ENCODE results near the gene KRT4. TPM values are rescaled to one million over a fixed set of nuclear protein-coding genes. Genes with fewer than 3 reads are reported as not detected.
"Not testable (repeated sequence)": the region's sequence is repeated elsewhere in the genome, so short reads cannot be mapped to it uniquely, and the experiment has no call there.

KRT4 gene
- total RNA-seq, 1 donor from 2014 or later = 77.5 TPM

DNA sequence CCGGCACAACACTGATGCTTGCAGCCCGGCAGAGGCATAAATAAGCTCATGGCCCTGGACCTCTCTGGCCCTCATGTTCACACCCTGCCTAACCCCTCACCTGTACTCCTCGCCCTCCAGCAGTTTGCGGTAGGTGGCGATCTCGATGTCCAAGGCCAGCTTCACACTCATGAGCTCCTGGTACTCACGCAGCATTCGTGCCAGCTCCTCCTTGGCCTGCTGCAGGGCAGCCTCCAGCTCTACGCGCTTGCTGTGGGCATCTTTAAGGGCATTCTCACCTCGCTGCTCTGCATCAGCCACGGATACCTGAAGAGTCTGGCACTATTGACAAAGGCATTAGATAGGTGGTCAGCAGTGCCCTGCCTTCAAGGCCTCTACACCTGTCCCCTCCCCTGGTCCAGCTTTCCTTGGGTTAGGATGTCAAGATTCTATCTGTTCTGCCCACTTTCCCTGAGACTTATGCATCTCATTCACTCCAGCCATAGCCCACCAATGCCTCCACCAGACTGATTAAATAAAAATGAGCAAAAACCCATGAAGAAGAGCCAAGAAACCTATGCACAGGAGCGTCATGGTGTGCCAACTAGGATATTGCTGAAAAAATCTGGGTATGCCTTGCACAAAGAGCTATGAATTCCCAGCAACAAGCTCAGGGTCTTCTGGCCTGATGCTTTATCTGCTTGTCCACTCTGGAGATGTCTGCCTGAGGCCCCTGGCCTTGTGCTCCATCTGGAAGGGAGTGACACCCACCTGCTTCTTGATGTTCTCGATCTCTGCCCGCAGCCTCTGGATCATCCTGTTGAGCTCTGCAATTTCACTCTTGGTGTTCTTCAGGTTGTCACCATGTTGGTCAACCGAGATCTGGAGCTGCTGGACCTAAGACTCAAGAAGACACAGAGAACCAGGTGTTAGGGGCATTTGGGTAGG, 6.1 kb downstream of the KRT4 start:
- DNase-seq (ENCODE audit: low spot score) = no peak

DNA sequence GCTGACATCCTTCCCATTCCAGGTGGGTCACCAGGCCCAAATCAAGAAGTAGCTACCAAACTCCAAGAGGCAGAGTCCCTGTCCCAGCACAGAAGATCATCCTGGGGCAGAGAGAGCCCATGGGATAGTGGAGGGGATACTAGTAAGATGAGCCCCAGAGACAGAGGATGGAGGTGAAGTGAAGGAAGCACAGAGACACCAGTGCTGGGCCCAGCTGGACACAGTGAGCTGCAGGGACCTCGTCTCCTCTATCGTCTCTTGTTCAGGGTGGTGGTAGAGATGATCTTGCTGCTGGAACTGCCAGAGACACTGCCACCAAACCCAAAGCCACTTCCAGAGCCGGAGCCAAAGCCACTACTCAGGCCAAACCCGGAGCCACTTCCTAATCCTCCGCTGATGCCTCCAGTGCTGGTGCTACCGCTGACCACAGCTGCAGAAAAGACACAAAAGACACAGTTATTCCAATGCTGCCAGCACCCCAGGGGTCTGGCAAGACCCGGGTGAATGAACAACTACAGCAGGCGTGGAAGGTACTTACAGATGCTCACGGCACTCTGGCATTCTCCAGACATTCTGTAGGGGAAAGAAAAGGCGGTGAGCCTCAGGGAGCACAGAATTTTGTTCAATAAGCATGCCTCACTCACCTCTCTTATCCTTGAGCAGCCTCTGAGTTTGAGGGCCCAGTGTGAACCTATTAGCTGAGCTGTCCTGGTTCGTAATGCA, 6.9 kb downstream of the KRT4 start:
- DNase-seq (ENCODE audit: low spot score) = no peak

DNA sequence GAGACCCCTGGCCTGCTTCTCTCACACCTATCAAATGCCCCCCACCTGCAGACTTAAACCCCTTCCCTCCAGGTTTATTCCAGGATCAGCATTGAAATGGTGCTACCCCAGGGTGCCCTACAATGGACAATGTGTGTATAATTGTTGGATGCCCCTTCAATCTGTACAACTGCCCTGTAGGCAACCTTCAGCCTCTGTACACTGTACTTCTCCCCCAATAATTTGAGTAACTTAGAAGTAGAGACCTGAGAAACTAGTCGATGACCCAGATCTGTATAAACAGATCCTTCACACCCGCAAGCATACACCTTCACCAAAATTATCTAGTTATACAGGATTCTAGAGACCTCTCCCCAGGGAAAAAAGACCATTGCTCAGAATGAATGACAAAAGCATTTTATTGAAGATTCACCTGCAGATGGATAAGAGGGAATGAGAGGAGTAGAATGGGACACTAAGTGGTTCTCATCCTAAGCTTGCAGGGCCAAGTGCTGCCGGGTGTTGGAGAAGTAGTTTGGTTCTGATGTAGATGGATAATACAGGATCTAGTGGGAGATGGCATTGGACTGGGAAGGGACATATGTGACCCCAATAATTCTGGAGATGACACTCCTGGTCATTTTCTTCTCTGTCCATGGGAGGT, 7.6 kb downstream of the KRT4 start:
- no peak for DNase-seq (ENCODE audit: low spot score)

DNA sequence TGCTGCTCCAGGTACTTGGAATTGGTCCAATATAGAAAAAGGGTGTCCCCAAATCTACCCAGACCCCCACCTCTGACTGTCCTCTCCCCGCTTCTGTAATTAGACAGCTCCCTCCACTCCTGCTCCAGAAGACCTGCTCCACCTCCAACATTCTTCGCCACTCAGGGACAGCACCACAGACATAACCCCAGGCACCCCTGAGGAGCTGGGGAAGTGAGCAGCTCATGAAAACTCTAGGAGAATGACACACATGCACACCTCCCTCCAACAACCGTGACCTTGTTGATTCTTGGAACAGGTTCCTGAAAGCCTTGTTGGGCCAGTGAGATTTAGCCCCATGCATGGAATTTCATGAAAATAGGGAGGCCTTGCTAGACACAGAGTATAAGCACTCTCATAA, 8.2 kb downstream of the KRT4 start:
- no peak for DNase-seq (ENCODE audit: low spot score)

DNA sequence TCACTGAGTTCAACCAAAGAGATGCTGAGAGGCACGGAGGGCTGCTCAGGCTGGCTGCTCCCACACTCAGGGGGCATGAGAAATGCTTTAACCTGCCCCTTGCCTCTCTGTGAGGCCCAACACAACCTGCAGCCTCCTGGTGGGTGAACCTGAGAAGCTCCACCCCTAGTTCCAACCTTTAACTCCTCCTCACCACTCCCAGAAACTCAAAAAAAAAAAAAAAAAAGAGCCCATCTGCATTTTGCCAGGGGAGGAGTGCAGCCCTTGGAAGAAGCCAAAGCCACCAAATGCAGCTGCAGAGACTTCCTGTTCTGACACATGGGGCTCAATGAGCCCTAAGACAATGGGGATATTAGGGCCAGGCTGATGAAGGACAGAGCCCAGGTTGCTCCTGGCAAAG, 8.9 kb downstream of the KRT4 start:
- no peak for DNase-seq (ENCODE audit: low spot score)

DNA sequence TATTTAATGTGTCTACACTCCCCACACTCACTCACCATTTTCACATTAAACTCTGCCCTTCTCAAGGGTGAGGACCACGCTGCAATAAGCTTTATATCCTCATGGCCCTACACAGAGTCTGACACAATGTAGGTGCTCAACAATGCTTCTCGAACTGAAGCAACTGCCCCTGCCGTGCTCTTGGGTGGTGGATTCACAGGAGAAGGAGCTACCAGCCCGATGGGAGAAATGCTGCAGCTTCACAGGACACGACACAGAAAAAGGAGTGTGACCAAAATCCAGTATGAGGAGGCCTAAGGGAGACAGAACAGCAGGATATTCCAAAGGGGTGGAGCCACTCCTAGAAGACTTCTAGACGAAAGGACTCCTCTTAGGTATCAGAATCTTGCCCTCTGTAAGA, 11.5 kb downstream of the KRT4 start:
- no peak for DNase-seq (ENCODE audit: low spot score)

DNA sequence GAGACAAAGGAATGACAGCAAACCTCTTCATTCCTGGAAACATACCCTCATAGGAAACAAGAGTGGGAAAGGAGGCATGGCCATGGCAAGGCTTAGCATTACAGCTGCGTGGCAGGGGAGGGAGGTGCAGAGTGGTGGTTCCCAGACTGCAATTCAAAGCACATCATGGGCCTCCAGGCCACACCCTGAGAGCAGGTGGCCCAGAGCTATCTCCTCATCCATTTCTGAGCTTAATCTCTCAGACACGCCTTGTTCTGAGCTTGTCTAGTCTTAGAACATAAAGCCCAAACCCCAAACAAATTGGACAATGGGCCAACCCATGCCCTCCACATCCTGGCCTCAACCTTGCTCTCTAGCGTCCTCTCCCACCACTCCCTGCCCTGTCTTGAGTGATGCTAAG, 12.1 kb downstream of the KRT4 start:
- no peak for DNase-seq (ENCODE audit: low spot score)

DNA sequence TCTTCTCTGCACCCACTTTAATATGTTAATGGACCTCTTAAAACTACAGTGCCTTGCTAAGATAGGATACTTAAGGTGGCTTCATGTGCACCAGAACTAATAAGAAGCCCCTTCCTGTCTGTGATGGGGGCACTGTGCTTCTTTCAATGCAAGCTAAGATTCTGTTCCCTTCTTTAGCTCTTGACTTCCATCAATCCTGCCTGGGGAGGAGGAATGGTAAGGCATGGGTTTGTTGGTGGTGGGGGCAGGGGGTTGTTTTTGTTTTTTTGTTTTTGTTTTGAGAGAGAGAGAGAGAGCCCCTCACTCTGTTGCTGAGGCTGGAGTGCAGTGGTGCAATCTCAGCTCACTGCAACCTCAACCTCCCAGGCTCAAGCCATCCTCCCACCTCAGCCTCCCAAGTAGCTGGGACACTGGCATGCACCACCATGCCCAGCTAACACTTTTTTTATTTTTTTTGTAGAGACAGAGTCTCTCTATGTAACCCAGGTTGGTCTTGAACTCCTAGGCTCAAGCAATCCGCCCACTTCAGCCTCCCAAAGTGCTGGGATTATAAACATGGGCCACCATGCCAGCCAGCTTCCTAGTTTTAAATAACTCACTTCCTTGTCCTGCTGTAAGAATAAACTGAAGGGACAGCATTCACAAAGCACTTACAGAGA, 13.5 kb downstream of the KRT4 start:
- DNase-seq (ENCODE audit: low spot score) = no peak

DNA sequence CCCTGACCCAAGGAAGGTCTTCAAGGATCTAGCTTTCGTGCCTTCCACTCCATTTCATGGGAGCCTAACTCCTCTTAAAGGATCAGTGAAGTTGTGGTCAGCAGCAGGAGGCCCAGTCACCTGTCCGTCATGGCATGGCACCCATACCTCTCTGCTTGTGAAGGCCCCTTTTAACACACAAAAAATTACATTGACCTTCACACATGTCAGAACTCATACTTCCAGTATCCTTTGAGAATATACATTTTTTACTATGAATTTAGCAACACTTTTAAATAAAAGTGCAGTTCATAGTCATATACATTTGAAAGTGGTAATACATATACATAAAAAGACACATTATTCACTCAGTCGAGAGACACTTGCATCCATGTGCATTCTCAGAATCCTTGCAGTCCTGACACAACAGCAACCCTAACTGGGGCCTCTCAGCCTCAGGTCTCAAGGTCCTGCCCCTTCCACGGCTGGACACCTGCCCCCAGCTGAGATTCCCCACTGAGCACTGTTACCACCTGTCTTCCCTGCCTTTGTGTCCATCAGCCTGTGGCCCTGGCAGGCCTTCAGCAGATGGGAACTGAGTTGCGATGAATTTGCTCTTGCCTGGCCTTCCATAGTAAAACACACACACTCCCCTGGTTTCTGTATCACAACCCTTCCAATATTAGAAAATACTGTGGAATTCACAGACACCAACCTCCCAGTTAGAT, 14.3 kb downstream of the KRT4 start:
- no peak for DNase-seq (ENCODE audit: low spot score)

DNA sequence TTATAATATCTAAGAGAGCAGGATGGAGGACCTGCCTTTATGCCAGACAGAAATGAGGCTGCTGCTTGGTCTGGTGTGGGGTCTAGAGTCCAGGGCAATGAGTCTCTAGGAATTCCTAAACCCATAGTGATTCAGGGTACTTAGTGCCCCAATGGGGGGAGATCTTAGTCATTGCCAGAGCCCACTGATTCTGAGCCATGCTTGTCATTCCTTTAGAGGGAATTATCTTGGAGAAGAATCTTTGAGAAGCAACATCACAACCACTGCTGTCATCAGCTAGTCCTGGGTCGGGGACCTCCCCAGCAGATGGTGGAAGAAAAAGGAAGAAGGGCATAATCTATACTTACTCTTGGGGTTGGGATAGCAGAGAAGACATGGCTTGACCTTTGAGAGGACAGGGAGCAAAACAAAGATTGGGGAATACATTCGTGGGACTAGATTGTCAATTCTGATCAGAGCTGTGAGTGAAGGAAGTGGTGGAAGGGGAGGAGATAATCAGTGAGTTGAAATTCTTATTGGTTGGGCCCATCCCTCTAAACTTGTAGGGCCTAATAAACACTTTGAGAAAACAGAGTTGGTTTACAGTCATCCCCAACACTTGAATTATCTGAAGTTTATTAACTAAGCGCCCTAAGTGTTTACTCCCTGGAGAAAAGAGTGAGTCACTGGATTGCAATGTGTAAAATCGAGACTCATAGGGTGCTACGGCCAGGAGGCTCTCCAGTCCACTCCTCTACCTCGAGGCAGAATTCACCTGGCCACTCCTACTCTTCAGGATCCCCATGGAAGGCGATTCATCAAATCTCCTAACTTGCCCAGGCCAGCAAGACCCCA, 15.0 kb downstream of the KRT4 start:
- no peak for DNase-seq (ENCODE audit: low spot score)

DNA sequence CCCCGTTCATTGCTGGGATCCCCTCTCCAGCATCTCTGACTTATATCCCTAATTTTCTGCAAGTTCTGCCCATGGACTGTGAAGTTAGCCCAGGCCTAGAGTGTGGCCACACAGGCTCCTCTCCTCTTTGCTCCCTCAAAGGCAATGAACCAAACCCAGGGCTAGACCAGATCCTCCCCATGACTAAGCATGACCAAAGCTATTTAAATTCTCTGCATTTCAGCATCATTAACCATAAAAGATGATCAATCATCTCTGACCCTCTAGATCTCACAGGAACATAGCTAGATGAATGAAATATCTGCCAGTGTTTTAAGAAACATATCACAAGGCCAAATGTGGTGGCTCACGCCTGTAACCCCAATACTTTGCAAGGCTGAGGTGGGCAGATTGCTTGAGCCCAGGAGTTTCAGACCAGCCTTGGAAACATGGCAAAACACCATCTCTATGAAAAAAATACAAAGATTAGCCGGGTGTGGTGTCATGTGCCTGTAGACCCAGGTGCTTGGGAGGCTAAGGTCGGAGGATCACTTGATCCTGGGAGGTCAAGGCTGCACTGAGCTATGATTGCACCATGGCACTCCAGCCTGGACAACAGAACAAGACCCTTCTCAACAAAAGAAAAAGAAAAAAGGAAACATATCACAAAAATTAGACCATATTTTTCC, 15.8 kb downstream of the KRT4 start:
- DNase-seq (ENCODE audit: low spot score) = no peak

DNA sequence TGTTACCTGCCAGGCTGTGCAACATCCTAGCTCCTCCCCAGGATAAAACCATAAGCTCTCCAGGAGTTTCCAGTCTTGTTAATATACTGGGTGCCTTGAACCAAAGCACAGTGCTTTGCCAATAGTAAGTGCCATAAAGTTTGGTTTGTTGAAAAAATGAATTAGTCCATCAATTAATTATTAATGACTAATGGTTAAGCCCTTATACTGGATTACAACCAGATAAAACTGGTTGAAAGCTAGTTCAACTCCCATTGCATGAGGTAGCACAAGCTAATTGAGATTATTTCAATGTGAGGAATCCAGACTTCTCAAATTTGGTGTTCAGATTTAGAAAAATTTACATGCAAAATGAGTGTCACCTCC, 16.4 kb downstream of the KRT4 start:
- no peak for DNase-seq (ENCODE audit: low spot score)

DNA sequence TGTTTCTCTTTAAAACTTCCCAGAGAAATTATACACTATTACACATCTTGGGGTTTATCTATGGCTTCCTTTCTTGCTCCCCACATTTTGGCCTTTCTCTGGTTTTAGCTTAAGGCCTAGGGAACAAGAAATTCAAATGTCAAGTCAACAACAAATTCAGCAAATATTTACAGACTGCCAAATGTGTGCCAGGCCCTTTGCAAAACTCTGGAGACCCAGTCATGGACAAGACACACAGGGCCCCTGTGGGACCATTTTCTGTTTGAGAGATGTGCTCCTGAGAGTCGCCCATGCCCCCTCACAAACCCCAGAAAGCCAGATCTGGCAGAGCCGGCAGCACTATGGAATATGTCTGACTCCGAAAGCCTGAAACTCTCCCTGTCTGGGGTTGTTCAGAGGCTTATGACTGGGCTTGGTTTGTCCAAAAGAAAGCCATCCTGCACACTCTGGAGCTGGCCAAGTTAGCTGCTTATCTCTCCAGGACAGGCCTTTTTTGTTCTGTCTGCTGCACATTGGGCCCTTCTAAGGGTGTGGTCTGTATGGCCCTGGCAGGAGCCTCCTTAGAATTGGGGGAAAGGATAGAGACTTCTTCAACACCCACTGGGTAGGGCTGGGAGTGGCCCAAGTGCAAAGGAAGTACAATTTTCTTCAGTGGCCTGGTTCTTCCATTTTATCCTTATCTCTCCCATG, 16.9 kb downstream of the KRT4 start:
- DNase-seq (ENCODE audit: low spot score) = peak; percentile 45

DNA sequence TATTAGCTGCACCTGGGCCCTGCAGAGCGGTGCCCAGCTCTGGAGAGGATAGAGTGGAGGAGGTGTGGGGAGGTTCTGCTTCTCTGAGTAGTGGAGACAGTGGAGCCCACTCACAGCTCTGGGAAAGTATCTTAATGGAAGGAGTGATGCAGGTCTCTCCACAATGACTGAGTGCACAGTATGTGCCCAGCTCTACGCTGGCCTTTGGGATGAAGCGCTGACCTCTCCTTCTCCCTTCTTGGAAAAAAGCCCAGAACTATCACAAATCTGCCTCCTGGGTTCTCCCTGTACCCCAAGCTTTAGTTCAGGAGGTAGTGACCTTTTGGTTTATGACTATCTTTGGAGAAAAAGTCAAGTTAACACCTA, 17.5 kb downstream of the KRT4 start:
- no peak for DNase-seq (ENCODE audit: low spot score)

DNA sequence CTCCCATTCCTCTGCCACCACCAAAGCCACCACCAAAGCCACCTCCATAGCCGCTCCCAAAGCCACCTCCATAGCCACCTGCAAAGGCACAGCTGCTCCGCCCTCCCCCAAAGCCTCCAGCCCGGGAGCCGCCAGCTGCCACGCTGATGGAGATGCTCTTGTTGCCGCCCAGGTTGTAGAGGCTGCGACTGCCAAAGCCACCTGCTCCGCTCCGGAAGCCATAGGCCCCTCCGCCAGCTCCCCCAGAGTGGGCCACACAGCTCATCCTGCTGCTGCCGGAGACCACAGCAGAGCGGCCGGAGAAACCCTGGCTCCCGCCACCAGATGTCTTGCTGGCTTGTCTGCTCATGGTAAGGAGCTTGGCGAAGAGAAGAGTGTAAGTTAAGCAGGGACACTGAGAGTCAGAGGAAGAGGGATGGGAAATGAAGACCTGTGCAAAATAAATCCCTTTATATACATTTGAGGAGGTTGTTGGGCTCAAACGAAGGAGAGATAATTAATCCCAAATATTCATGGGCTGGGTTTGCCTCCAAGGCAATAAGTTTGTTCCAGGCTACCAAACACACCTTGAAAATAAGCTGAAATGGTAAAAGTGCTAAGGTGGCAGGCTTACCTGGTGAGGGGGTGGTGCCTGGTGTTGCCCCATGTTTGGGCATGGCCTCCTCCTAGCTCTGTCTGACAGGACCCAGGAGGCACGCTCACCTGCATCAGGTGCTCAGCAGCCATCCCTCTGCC, 18.1 kb downstream of the KRT4 start, which contains the start of gene KRT3:
KRT3 (minus strand) TSS at position 424 of the 735 bp plus-strand sequence; CDS start at position 349, 75 bp downstream.
- no peak for DNase-seq (ENCODE audit: low spot score)

DNA sequence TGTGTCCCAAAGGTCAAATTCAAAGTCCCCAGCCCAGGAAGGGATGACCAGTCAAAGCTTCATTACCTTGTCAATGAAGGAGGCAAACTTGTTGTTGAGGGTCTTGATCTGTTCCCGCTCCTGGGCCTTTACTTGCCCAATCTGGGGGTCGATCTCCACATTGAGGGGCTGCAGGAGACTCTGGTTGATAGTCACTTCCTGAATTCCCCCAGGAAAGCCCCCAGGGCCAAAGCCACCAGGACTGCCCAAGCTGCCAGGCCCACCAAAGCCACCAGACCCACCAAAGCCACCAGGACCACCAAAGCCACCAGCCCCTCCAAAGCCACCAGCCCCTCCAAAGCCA, 18.6 kb downstream of the KRT4 start:
- DNase-seq (ENCODE audit: low spot score) = not testable (repeated sequence)

DNA sequence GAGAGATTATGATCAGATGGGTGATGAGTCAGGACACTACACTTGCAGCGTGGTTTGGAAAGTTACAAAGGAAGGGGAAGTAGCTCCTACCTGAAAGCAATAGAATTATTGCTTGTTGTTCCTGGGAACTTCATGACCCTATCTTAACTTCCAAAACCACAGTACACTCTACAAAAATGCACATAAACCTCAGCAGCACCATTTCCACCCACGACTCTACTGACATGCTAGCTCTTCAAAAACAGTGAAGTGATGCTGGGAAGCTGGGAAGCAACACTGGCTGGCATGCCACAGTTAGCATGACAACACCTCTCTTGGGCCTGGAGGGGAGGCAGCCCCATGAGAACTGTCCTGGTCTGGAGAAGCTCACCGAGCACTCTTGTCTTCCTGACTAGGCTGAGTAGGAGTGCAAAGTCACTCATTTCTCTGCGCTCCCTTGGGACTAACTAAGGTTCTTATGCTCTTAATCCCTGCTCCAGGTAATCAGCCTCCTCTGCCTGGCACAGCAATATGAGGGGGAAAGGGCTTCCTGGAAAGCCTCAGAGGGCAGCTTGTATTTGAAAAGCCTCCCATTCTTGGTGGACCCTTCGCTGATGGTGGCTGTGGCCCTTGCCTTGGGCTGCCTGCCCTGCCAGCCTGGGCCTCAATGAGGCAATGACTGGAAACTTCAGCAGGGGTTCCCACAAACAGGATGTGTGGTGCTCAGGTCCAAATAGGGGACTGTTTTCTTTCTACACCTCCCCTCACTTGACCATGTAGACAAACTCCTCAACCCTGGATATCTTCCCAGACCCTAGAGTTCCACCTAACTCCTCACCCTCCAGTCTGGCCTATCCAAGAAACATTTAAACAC, 19.2 kb downstream of the KRT4 start:
- no peak for DNase-seq (ENCODE audit: low spot score)

Data from umbilical cord (tissue), 2 donors.